WTC11 (cell line): Measurements from ENCODE around the gene RGS6. TPM values are rescaled to one million over a fixed set of nuclear protein-coding genes. Genes with fewer than 3 reads are reported as not detected.
A peak's percentile ranks its signal among the peaks of the same experiment; 100 is the strongest.

ENCODE experiments used
- ATAC-seq: fragments of 200-7000 bp; cut with Tn5 transposase; 2 replicates; pipeline ENCODE4 v1.10.0; 2021; ENCODE audit warnings: mild to moderate bottlenecking, moderate library complexity
- CTCF ChIA-PET: fragments of 300-600 bp; sonication (Branson Sonifier 250); formaldehyde crosslinking; loops from one replicate; lab custom pipeline; 2021; ENCODE audit warnings: antibody characterized with exemption; lab: Charles Lee
- POLR2A ChIA-PET: fragments of 350-600 bp; sonication (Branson Sonifier 250); formaldehyde crosslinking; loops from one replicate; lab custom pipeline; 2021; ENCODE audit warnings: antibody characterized with exemption; lab: Charles Lee
- DNase-seq: peaks from one replicate; pipeline ENCODE4 v3.0.0; 2021; ENCODE audit warnings: low spot score
- H3K27ac Mint-ChIP-seq: 2 replicates; pipeline ENCODE4 v1.8.0; 2021; ENCODE audit warnings: mixed read lengths
- H3K27me3 Mint-ChIP-seq: 2 replicates; pipeline ENCODE4 v1.8.0; 2021; ENCODE audit warnings: low read depth, mild to moderate bottlenecking, moderate library complexity, mixed read lengths
- H3K36me3 Mint-ChIP-seq: 2 replicates; pipeline ENCODE4 v1.8.0; 2021; ENCODE audit warnings: mixed read lengths
- H3K4me1 Mint-ChIP-seq: 2 replicates; pipeline ENCODE4 v1.8.0; 2022; ENCODE audit warnings: mixed read lengths
- H3K4me3 Mint-ChIP-seq: 2 replicates; pipeline ENCODE4 v1.8.0; 2021; ENCODE audit warnings: mild to moderate bottlenecking, moderate library complexity, mixed read lengths
- H3K9me3 Mint-ChIP-seq: 2 replicates; pipeline ENCODE4 v1.8.0; 2021; ENCODE audit warnings: mixed read lengths
- ETV6 ChIP-seq: sonication (generic); formaldehyde crosslinking; IDR thresholded peaks from 2 replicates; pipeline ENCODE4 v1.8.1; 2022; ENCODE audit warnings: mild to moderate bottlenecking, missing genetic modification reagents
- FOXP1 ChIP-seq: sonication (generic); formaldehyde crosslinking; IDR thresholded peaks from 2 replicates; pipeline ENCODE4 v1.8.0; 2022; ENCODE audit warnings: missing genetic modification reagents, mild to moderate bottlenecking, moderate library complexity, borderline replicate concordance
- HMGA2 ChIP-seq: fragments of 250-450 bp; sonication (Bioruptor Pico); IDR thresholded peaks from 2 replicates; pipeline ENCODE4 v1.4.0; 2021; ENCODE audit warnings: mild to moderate bottlenecking, moderate library complexity
- HMGXB4 ChIP-seq: sonication (generic); formaldehyde crosslinking; IDR thresholded peaks from 2 replicates; pipeline ENCODE4 v1.8.1; 2023; ENCODE audit warnings: mild to moderate bottlenecking, moderate library complexity, missing genetic modification reagents
- JUN ChIP-seq: sonication (generic); formaldehyde crosslinking; IDR thresholded peaks from 2 replicates; pipeline ENCODE4 v1.8.0; 2023; ENCODE audit warnings: mild to moderate bottlenecking, missing genetic modification reagents
- KAT7 ChIP-seq: sonication (generic); formaldehyde crosslinking; IDR thresholded peaks from 2 replicates; pipeline ENCODE4 v1.8.1; 2023; ENCODE audit warnings: missing genetic modification reagents, mild to moderate bottlenecking, borderline replicate concordance
- NR1H2 ChIP-seq: sonication (generic); formaldehyde crosslinking; IDR thresholded peaks from 2 replicates; pipeline ENCODE4 v1.9.0; 2021; ENCODE audit warnings: mild to moderate bottlenecking, moderate library complexity, missing genetic modification reagents
- NR2C2 ChIP-seq: sonication (generic); formaldehyde crosslinking; IDR thresholded peaks from 2 replicates; pipeline ENCODE4 v1.8.0; 2022; ENCODE audit warnings: mild to moderate bottlenecking, missing genetic modification reagents
- PRRX2 ChIP-seq: fragments of 250-450 bp; sonication (Bioruptor Pico); IDR thresholded peaks from 2 replicates; pipeline ENCODE4 v1.8.0; 2021; ENCODE audit warnings: mild to moderate bottlenecking
- RORB ChIP-seq: fragments of 250-450 bp; sonication (Bioruptor Pico); IDR thresholded peaks from 2 replicates; pipeline ENCODE4 v1.9.0; 2021; ENCODE audit warnings: mild to moderate bottlenecking
- TEAD4 ChIP-seq: sonication (generic); formaldehyde crosslinking; IDR thresholded peaks from 2 replicates; pipeline ENCODE4 v1.8.0; 2022; ENCODE audit warnings: mild to moderate bottlenecking, missing genetic modification reagents
- ZBTB21 ChIP-seq: sonication (generic); formaldehyde crosslinking; IDR thresholded peaks from 2 replicates; pipeline ENCODE4 v1.8.1; 2023; ENCODE audit warnings: mild to moderate bottlenecking, missing genetic modification reagents, borderline replicate concordance
- ZNF219 ChIP-seq: sonication (generic); formaldehyde crosslinking; IDR thresholded peaks from 2 replicates; pipeline ENCODE4 v1.8.0; 2023; ENCODE audit warnings: missing genetic modification reagents, mild to moderate bottlenecking, borderline replicate concordance
- ZNF396 ChIP-seq: fragments of 250-450 bp; sonication (Bioruptor Pico); IDR thresholded peaks from 2 replicates; pipeline ENCODE4 v1.8.0; 2021; ENCODE audit warnings: mild to moderate bottlenecking, moderate library complexity, borderline replicate concordance
- ZNF512 ChIP-seq: sonication (generic); formaldehyde crosslinking; IDR thresholded peaks from 2 replicates; pipeline ENCODE4 v1.8.1; 2022; ENCODE audit warnings: missing genetic modification reagents, borderline replicate concordance
- total RNA-seq: library from RNA; stranded (reverse); gene quantifications from 3 replicates; pipeline ENCODE4 v1.2.3, GENCODE V29; 2021
- TF ChIP-seq, protein P1 (sequence below): sonication (generic); formaldehyde crosslinking; IDR thresholded peaks from 2 replicates; pipeline ENCODE4 v1.8.1; 2022; ENCODE audit warnings: low read depth, mild to moderate bottlenecking, moderate library complexity, missing genetic modification reagents, borderline replicate concordance
- TF ChIP-seq, protein P2 (sequence below): sonication (generic); formaldehyde crosslinking; IDR thresholded peaks from 2 replicates; pipeline ENCODE4 v1.8.1; 2023; ENCODE audit warnings: mild to moderate bottlenecking, missing genetic modification reagents, moderate library complexity
- TF ChIP-seq, protein P3 (sequence below): sonication (generic); formaldehyde crosslinking; conservative IDR thresholded peaks from 2 replicates; pipeline ENCODE4 v1.8.1; 2022; ENCODE audit warnings: mild to moderate bottlenecking, missing genetic modification reagents

The RGS6 gene
- total RNA-seq, 1 experiment from 2014 or later: 1.0 TPM

DNA sequence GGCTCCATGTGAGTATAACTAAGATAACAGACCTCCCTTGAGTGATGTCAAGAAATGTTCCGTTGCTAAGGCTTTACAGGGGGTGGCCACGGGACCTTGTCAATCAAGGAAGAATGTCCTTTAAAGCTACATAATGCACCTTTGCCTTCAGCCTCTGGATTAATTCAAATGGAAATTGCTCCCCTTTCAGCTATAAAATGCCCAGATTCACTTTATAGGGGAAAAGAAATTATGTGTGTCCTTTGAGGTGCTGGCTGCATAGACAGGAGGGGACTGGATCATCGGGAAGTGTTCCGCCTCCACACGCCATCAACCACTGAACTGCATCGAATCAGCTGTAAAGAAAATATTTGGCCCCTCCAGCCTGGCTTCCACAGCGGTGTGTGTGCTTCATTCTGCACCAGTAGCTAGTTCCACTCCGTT is 546.3 kb downstream of the RGS6 start:
- ChIA-PET POLR2A (no interaction called here), CTCF (interaction anchor here (1.9 kb wide), 1 partner anchor 35 kb away, joined by 7 read pairs; no protein-coding TSS in a partner anchor)
- Mint-ChIP-seq H3K27me3 (no peaks in the 10 kb centered on the region), H3K36me3 (peaks cover 6% of the 10 kb centered on the region), H3K9me3 (peaks cover 13% of the 10 kb centered on the region), H3K4me1 (peaks cover 39% of the 10 kb centered on the region), H3K27ac (no peak overlapping the region), H3K4me3 (no peak overlapping the region)
- DNase-seq: no peak
- ATAC-seq: no peak
- TF ChIP-seq ZNF396: no peak
- TF ChIP-seq RORB (CRISPR knock-in tag): no peak
- TF ChIP-seq, protein P1, sequence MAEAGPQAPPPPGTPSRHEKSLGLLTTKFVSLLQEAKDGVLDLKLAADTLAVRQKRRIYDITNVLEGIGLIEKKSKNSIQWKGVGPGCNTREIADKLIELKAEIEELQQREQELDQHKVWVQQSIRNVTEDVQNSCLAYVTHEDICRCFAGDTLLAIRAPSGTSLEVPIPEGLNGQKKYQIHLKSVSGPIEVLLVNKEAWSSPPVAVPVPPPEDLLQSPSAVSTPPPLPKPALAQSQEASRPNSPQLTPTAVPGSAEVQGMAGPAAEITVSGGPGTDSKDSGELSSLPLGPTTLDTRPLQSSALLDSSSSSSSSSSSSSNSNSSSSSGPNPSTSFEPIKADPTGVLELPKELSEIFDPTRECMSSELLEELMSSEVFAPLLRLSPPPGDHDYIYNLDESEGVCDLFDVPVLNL (CRISPR knock-in tag): no peak
- no peak for TF ChIP-seq ZNF219 (CRISPR knock-in tag)
- TF ChIP-seq, protein P2, sequence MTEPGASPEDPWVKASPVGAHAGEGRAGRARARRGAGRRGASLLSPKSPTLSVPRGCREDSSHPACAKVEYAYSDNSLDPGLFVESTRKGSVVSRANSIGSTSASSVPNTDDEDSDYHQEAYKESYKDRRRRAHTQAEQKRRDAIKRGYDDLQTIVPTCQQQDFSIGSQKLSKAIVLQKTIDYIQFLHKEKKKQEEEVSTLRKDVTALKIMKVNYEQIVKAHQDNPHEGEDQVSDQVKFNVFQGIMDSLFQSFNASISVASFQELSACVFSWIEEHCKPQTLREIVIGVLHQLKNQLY (CRISPR knock-in tag): no peak
- TF ChIP-seq HMGA2 (CRISPR knock-in tag): no peak
- no peak for TF ChIP-seq NR1H2
- TF ChIP-seq HMGXB4 (CRISPR knock-in tag): no peak
- TF ChIP-seq ZNF512: no peak

DNA sequence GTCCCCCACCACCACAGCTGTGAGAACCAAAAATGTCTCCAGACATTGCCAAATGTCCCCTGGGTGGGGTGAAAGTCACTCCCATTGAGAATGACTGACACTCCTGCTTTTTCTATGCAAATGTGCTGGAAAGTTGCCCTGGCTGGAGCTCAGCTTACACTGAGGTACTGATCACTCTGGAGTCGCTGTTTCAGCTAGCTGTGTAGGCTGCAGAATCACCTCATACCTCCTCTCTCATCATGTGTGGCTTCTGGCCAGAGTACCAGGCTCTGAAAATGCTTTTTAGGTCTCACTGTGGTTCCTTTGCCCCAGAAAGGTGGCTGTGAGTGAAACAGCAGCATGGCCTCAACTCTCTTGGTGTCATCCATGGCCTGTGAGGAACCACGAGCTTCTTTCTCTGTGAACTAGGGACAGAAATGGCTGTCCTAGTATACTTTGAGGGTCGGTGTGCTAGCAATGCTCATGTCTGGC is 547.3 kb downstream of the RGS6 start:
- ATAC-seq (peak; percentile 60), DNase-seq (no peak)
- H3K27me3 Mint-ChIP-seq: peaks cover 3% of the 10 kb centered on the region; the same call in 1 of the 2 replicates
- ChIA-PET CTCF (interaction anchor here (1.9 kb wide), 1 partner anchor 34 kb away, joined by 7 read pairs; no protein-coding TSS in a partner anchor), POLR2A (no interaction called here)
- no peak overlapping the region for H3K4me3 Mint-ChIP-seq
- TF ChIP-seq PRRX2 (CRISPR knock-in tag) (no peak), ZBTB21 (CRISPR knock-in tag) (no peak), NR2C2 (CRISPR knock-in tag) (no peak), HMGA2 (CRISPR knock-in tag) (no peak)
- TF ChIP-seq, protein P3, sequence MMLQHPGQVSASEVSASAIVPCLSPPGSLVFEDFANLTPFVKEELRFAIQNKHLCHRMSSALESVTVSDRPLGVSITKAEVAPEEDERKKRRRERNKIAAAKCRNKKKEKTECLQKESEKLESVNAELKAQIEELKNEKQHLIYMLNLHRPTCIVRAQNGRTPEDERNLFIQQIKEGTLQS (CRISPR knock-in tag): no peak
- peaks cover 39% of the 10 kb centered on the region for H3K4me1 Mint-ChIP-seq
- H3K9me3 Mint-ChIP-seq: peaks cover 13% of the 10 kb centered on the region
- peaks cover 6% of the 10 kb centered on the region for H3K36me3 Mint-ChIP-seq
- H3K27ac Mint-ChIP-seq: no peak overlapping the region

DNA sequence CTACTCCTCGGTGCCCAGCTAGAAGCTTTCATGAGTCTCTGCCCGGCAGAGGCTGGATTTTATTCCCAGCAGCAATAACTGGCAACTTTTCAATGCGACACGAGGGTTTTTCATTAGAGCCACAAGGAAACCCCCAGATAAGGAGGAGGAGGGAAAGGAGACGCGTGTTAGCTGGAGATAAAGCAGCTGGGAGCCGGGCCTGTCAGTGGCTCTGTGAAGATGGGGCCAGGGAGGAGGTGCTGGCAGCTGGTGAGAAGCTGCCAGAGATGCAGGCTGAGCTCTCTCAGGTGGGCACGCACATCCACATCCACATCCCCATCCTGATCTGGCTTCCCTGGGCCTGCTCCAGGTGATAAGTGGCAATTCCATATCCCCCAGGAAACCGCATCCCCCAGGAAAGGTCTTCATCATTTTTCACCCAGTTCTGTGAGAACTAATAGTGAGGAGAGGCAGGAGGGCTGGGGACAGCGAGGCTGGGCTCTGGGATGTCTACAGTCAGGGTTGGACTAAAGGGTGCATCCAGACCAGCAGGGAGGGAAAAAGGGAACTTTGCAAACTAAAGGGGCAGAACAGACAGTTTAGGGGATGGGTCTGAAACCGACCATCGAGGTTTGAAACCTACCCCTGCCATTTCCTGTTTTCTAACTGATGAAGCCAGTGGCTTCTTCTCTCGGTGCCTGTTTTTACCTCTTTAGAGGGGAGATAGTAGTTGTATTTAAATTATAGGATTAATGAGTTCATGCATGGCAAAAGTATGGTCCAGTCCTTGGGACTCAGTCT is 548.4 kb downstream of the RGS6 start:
- H3K27me3 Mint-ChIP-seq: peaks cover 3% of the 10 kb centered on the region; the same call in 1 of the 2 replicates

More for the DNA sequence above, 548.4 kb downstream of the RGS6 start:
- TF ChIP-seq FOXP1 (CRISPR knock-in tag) (no peak), JUN (CRISPR knock-in tag) (no peak), TEAD4 (CRISPR knock-in tag) (no peak), ZNF219 (CRISPR knock-in tag) (no peak), KAT7 (no peak), ETV6 (CRISPR knock-in tag) (no peak)
- no peak overlapping the region for H3K4me3 Mint-ChIP-seq
- DNase-seq: no peak
- peaks cover 17% of the 10 kb centered on the region for H3K9me3 Mint-ChIP-seq
- peaks cover 6% of the 10 kb centered on the region for H3K36me3 Mint-ChIP-seq
- POLR2A ChIA-PET: interaction anchor here (0.6 kb wide), 1 partner anchor 657 kb away, joined by 3 read pairs; no protein-coding TSS in a partner anchor
- CTCF ChIA-PET: no interaction called here
- no peak for ATAC-seq
- H3K4me1 Mint-ChIP-seq: peaks cover 39% of the 10 kb centered on the region
- H3K27ac Mint-ChIP-seq: no peak overlapping the region
